HG02588 (cell line): ENCODE measurements around the gene SEC22A.
"Not testable (repeated sequence)": the region's sequence is repeated elsewhere in the genome, so short reads cannot be mapped to it uniquely, and the experiment has no call there.

Experiments
- ATAC-seq: cut with Tn5 transposase; IDR thresholded peaks from one replicate; pipeline ENCODE4 v1.9.1; 2021; ENCODE audit warnings: mild to moderate bottlenecking, moderate library complexity; ENCODE audit not compliant: unreplicated experiment

Gene SEC22A

DNA sequence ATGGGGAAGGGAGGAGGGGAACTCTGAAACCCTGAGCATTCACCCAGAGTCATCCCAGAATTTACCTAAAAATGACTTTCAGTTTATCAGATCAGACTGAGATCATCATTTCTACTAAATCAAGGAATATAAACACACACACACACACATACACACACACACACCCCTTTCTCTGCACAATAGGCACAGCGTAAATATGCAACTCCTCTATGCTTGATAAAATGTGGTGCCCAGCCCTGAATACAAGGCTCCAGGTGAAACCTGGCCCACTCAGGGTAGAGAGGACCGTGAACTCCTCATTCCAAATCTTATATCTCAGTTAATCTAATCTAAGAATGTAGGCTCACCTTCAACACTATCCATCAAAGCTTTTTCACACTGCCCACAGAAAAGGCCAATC lies 31.8 kb upstream of the SEC22A start:
- ATAC-seq = no peak

DNA sequence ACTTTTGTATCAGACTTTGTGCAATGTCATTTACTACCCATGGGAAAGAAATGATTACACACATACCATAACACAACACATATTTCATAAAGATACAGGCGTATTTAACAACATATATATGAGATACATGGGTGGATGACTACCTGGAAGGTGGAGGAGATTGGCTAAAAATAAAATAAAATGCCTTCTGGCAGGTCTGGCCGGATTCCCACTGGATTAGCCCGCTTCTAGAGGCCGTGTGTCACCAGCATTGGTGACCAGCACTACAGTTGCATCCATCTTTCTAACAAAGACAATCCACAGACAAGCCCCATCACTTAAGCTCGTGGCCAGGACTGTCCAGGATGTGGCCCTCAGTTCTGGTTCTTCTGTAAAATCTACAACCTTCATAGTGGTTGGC lies 21.0 kb upstream of the SEC22A start:
- ATAC-seq = no peak

DNA sequence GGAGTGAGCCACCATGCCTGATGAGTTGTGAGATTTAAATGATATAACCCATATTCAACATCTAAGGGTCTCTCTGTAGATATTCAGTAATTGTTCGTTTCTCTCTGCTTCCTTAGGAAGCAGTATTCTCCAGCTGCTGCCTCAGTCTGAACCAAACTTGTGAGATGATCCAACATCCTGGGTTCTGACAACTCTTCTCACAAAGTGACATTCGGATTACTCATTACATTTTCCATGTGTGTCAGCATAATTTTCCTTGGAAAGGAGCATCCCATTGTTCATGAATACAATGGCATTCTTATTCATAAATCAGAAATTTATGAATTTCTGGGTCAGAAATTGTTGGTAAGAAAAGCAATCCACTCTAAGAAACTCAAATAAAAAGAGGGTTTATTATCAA lies 15.0 kb upstream of the SEC22A start:
- ATAC-seq = no peak

DNA sequence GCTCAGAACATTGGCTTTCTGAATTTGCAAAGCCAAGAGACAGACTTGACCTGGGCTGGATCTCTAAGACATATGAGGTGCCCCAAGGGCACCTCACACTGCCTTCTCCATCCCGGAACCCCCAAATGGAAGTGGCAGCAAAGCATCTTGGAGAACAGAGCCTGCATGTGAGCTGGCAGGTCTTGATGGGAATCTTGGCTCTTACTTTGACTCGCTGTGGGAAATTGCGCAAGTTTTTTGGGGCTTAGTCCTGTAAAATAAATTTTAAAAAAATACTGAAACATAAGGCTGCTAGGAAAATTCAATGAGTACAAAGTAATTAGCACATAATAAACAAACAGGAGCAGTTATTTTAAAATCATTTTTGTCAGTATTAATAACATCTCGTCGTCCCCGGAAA lies 13.7 kb upstream of the SEC22A start:
- ATAC-seq = no peak

DNA sequence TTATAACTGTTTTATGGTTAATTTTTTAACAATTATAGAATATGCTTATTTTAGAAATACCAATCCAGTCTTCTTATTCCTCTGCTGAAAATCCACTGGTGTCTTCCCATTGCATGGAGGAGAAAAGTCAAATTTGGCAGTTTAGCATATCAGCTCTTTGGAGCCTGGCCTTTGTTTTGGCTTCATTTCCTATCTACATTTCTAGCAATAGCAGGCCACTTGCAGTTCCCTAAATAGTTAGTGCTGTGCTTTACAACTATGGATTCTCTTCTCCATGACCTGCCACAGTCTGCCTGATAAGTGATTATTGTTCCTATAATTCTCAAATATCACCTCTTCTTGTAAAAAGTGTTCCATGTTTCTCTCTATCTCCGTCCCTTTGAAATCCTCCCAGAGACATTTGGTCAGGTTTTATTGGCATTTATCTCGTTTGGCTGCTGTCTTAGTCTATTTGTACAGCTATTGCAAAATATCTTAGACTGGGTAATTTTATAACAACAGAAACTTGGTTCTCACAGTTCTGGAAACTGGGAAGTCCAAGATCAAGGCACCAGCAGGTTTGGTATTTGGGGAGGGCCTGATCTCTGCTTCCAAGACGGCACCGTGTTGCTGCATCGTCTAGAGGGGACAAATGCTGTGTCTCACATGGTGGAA lies 8.2 kb upstream of the SEC22A start:
- no peak for ATAC-seq

DNA sequence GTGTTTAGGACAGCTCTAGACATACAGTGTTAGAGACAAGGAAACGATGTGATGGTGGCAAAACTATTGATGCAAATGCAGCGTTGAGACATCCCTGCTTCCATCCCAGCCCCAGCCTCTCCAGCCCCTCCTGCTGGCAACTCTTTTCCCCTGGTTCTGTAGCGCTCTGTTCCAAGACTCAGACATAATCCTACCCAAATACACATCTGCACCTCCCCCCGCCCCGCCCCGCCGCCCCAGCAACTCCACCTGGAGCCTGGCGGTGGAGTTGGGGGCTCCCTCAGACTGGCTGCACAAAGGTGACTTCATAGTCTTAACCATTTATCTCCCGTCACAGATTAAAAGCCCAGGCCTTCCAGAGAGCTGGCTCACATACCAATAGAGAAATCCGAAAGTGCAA lies 7.2 kb upstream of the SEC22A start:
- no peak for ATAC-seq

DNA sequence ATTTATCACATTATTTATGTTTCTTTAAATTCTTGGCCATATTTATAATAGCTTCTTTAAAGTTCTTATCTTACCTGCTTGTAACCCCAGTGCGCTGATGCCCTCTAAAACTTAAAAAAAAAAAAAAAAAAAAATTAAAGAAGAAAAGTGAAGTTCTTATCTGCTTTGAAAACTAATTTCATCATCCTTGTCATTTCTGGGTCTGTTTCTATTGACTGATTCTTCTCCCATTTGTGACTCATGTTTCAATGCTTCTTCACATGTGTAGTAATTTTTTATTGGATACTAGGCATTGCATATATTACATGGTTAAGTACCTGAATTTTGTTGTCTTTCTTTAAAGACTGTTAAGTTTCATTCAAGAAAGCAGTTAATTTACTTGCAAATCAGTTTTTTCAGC lies 3.4 kb upstream of the SEC22A start:
- ATAC-seq = no peak

DNA sequence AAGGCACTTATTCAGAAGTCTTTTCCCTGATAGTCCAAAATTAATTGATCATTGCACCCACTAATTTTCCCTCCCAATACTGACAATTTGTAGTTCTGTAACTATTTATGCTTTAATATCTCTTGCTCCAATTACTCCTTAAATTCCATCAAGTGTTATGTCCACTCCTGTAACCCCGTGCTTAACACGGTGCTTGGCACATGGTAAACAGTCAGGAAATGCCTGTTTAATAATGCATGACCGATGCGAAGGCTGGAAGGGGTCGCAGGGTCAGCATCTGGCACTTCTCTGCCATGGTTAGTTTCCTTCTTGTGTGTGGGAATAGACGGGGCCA lies 553 bp upstream of the SEC22A start:
- no peak for ATAC-seq

DNA sequence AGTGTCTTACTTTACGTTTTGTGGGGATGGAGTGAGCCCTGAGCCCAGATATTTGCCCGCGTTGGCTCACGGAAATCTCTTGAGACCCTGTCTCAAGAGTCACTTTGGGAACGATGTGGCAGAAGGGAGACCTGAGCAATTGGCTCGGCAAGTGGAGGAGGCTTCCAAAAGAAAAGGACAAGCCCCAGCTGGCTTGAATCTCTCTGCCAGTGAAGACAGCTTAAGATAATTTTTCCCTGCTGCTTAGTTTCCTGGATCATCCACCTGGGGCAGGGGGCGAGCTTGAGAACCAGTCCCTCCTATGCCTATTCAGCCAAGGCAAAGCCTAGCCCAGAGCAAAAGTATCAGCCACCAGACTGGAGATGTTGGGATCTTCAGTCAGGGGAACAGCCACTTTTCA lies 708 bp downstream of the SEC22A start:
- ATAC-seq = no peak

DNA sequence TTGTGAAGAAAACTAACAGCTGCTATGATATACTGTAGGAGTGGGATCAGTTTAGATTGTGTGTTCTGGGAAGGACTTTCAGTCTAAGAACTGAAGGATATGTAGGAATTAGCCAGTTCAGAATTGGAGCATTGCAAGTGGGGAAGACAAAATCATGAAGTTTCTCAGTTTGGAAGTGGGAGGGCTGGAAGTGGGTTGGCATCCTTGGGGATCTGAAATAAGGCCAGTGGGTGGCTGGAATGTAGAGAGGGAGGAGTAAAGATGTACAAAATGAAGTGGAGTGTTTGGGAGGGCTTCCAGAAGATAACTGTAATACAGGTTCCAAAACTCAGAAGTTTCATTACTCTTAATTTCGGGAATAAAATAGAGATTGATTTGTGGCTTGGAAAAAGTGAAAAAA lies 17.2 kb downstream of the SEC22A start:
- ATAC-seq = no peak

DNA sequence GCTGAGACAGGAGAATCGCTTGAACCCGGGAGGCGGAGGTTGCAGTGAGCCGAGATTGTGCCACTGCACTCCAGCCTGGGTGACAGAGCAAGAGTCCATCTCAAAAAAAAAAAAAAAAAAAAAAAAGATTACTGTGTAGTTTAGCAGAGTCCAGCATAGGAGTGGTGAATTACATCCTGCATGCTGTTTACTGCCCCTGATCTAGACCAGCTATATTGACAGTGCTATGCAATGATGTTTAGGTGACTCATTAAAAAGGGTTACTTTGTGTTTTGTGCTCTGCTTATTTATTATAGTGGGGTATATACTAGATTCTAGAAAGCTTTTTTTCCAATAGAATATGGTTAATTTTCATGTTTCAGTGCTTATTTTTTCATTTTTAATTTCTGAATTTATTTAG lies 19.6 kb downstream of the SEC22A start:
- not testable (repeated sequence) for ATAC-seq

DNA sequence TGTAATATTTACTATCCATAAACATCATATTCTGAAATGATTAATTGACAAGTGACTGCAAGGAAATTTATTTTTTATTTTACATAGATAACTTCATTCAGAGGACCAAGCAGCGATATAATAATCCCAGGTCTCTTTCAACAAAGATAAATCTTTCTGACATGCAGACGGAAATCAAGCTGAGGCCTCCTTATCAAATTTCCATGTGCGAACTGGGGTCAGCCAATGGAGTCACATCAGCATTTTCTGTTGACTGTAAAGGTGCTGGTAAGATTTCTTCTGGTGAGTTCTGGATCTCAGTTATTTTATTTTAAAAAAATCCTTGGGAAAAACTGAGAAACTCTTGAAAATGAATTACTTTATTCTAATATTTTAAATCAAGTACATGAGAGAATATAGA lies 23.3 kb downstream of the SEC22A start:
- no peak for ATAC-seq

DNA sequence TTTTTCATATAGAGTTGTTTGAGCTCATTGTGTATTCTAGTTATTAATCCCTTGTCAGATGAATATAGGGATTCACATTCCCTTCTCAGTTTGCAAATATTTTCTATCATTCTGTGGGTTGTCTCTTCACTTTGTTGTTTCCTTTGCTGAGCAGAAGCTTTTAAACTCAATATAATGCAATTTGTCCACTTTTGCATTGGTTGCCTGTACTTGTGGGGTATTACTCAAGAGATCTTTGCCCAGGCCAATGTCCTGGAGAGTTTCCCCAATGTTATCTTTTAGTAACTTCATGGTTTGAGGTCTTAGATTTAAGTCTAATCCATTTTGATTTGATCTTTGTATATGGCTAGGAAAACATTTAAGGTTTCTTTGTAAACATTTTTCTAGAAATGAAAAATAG lies 24.8 kb downstream of the SEC22A start:
- no peak for ATAC-seq

DNA sequence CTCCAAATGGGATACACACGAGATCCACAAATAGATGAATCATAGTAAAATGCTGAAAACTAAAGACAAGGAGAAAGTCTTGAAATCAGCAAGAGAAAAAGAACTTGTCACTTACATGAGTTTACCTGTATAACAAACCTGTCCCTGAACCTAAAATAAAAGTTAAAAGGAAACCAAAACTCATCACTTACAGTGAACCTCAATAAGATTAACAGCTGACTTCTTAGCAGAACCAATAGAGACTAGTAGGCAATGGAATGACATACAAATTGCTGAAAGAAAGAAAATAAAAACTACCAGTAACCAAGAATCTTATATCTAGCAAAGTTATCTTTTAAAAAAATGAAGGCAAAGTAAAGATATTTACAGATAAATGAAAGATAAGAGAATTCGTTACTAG lies 27.4 kb downstream of the SEC22A start:
- ATAC-seq = no peak

DNA sequence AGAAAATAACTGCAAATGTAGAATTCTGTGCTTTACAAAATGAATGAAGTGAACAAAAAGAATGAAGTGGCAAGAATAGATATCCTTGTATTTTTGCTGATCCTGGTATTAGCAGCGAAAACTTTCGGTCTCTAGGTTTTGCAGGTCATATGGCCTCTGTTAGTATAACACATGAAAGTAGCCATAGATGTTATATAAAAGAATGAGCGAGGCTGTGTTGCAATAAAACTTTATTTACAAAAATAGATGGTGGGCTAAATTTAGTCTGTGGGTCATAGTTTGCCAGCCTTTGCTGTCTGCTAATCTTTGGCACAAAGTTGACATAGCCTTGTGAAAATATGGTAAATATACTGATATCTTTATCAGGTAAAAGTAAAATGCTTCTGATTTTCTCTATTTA lies 35.2 kb downstream of the SEC22A start:
- no peak for ATAC-seq

DNA sequence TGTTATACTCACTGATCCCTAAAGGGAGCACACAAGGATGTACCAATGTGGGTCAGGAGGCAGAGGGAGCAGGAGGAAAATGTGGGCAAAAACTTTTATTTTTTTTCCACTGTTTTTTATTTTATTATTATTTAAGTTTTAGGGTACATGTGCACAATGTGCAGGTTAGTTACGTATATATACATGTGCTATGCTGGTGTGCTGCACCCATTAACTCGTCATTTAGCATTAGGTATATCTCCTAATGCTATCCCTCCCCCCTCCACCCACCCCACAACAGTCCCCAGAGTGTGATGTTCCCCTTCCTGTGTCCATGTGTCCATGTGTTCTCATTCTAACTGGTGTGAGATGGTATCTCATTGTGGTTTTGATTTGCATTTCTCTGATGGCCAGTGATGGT lies 37.4 kb downstream of the SEC22A start:
- not testable (repeated sequence) for ATAC-seq

DNA sequence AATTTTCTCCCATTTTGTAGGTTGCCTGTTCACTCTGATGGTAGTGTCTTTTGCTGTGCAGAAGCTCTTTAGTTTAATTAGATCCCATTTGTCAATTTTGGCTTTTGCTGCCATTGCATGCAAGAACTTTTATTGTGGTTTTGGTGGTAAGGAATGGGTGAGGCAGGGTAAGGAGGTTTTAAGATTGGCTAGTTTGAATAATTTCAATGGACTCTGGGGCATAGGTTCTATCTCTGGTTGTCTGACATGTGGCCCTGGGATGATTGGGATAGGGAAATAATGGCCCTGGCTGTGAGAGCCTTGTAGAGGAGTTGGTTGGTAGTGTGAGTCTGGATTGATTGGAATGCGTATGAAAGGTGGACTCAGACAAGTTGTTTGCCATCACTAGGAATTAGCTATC lies 38.0 kb downstream of the SEC22A start:
- ATAC-seq = no peak

DNA sequence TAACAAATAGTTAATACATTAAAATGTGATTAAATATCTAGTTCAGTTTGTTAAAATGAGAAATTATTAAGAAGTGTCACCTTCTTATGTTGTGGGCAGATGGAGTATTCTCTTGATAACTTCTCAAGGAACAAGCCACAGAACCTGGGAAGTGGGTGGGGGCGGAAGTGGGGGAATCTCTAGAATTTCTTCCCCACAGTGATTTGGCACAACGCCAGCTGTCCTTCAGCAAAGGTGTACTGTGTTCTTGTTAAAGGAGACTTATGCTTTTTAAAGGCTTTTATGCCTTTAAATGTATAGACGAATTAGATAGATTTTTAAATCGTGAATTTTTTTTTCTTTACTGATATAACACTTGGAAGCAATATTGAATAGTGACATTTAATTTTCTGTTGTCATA lies 42.4 kb downstream of the SEC22A start:
- ATAC-seq = no peak

DNA sequence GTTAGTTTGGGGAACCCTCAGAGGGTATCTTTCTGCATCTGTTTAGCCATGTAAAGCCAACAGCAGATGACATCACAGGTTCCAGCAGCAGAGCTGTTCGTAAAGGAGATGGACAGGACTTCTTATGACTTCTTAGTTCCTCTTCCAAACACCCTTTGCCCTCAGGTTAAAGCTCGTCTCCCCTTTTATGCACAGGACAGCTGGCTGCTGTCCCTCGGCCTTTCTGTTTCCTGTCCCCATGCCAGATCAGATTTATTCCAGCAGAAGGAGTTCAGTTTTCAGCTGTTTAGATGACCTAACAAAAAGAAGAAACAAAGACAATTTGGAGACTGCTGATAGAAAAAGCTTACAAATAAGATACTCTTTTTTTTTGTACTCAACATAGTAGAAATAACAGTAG lies 45.1 kb downstream of the SEC22A start:
- ATAC-seq = no peak

DNA sequence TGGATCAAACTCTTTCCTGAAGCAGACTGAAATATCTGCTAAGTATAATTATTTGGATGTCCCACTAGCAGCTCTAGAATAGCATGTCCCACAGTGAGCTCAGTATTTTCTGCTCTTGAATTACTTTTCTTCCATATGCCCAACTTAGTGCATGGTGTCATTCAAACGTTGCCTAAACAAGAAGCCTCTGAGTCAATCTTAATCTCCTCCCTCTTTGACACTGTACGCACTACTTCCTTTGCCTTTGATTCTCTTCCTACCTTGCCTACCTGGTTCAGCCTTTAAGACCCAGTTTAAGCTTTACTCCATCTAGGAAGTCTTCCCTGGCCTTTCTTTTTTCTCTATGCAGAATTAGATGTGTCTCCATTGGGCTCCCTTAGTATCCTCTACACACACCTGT lies 54.5 kb downstream of the SEC22A start:
- ATAC-seq = no peak

DNA sequence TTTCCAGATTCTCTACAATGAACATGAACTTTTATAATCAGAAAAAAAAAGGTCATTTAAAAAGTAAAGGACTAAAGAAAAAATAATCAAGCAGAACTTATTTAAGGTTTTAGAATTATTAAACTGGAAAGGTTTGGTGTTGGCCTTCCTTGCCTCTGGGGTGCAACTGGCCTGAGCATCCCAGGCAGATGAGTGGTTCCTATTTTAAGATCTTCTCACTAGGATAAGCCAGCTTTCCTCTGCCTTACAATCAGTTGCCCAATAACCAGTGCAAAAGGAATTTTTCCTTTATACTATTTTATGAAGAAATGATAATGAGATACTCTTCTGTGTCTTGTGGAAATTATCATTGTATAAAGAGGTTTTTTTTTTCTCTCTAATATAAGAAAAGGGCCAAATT lies 56.6 kb downstream of the SEC22A start:
- ATAC-seq = no peak

DNA sequence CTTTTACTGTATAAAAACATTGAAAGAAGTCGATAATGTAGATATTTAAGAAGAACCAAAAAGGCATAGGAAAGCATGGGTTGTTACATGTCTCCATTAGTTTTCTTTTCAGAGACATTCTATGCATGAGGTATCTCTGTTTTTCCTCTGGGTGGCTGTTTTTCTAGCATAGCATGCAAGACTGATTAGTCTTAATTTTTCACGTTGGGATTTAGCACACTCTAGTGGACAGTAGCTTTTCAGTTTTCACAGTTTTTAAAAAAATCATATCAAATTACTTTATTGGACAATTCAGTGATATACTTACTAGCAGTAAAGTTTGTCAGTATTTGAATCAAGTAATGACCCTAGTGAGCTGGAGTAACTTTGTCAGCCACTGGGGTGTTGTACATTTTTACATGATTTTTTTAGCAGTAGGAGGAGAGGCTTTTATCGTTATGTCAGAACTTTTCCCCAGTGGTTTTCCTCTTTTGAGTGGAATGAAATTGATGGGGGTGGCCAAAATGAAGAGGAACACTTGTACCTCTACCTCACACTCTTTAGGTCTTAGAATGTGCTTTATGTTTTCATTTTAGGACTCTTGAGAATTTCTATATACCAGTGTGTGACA lies 57.2 kb downstream of the SEC22A start:
- ATAC-seq = no peak

DNA sequence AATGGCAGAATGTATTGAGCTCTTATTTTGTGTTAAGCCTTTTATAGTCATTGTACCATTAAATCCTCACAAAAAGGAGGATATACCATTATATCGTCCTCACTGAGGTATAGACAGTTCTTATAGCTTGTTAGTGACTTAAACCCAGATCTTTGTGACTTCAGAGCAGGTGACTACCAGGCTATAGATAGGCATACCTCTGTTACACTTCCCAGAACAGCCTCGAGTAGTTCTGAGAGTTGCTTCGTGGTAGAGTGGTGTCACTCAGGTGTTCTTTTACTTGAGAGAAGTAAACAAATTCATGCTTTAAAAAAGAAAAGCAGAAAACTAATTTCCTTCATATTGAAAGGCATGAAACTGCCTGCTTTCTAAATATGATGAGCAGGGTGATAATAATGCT lies 59.9 kb downstream of the SEC22A start:
- ATAC-seq = peak; percentile 53
